WTC11 (cell line): ENCODE results near the gene MAN2B2. TPM values are rescaled to one million over a fixed set of nuclear protein-coding genes. Genes with fewer than 3 reads are reported as not detected.
A peak's percentile ranks its signal among the peaks of the same experiment; 100 is the strongest.

Source experiments
- ATAC-seq: fragments of 200-7000 bp; cut with Tn5 transposase; 2 replicates; pipeline ENCODE4 v1.10.0; 2021; ENCODE audit warnings: mild to moderate bottlenecking, moderate library complexity
- CTCF ChIA-PET: fragments of 300-600 bp; sonication (Branson Sonifier 250); formaldehyde crosslinking; loops from one replicate; lab custom pipeline; 2021; ENCODE audit warnings: antibody characterized with exemption; lab: Charles Lee
- POLR2A ChIA-PET: fragments of 350-600 bp; sonication (Branson Sonifier 250); formaldehyde crosslinking; loops from one replicate; lab custom pipeline; 2021; ENCODE audit warnings: antibody characterized with exemption; lab: Charles Lee
- DNase-seq: peaks from one replicate; pipeline ENCODE4 v3.0.0; 2021; ENCODE audit warnings: low spot score
- H3K27ac Mint-ChIP-seq: 2 replicates; pipeline ENCODE4 v1.8.0; 2021; ENCODE audit warnings: mixed read lengths
- H3K27me3 Mint-ChIP-seq: 2 replicates; pipeline ENCODE4 v1.8.0; 2021; ENCODE audit warnings: low read depth, mild to moderate bottlenecking, moderate library complexity, mixed read lengths
- H3K36me3 Mint-ChIP-seq: 2 replicates; pipeline ENCODE4 v1.8.0; 2021; ENCODE audit warnings: mixed read lengths
- H3K4me1 Mint-ChIP-seq: 2 replicates; pipeline ENCODE4 v1.8.0; 2022; ENCODE audit warnings: mixed read lengths
- H3K4me3 Mint-ChIP-seq: 2 replicates; pipeline ENCODE4 v1.8.0; 2021; ENCODE audit warnings: mild to moderate bottlenecking, moderate library complexity, mixed read lengths
- H3K9me3 Mint-ChIP-seq: 2 replicates; pipeline ENCODE4 v1.8.0; 2021; ENCODE audit warnings: mixed read lengths
- CDX4 ChIP-seq: fragments of 250-450 bp; sonication (Bioruptor Pico); IDR thresholded peaks from 2 replicates; pipeline ENCODE4 v1.9.0; 2021; ENCODE audit warnings: moderate library complexity, mild to moderate bottlenecking, inconsistent platforms, borderline replicate concordance
- CTCF ChIP-seq: fragments of 200-600 bp; IDR thresholded peaks from 2 replicates; pipeline ENCODE4 v1.8.0; 2022; ENCODE audit warnings: antibody characterized with exemption
- GABPB1 ChIP-seq: sonication (generic); formaldehyde crosslinking; IDR thresholded peaks from 2 replicates; pipeline ENCODE4 v1.8.1; 2023; ENCODE audit warnings: mild to moderate bottlenecking, missing genetic modification reagents
- GRHL2 ChIP-seq: fragments of 250-450 bp; sonication (Bioruptor Pico); IDR thresholded peaks from 2 replicates; pipeline ENCODE4 v1.8.0; 2022; ENCODE audit warnings: mild to moderate bottlenecking, moderate library complexity; ENCODE audit not compliant: insufficient replicate concordance, severe bottlenecking
- KAT7 ChIP-seq: sonication (generic); formaldehyde crosslinking; IDR thresholded peaks from 2 replicates; pipeline ENCODE4 v1.8.1; 2023; ENCODE audit warnings: missing genetic modification reagents, mild to moderate bottlenecking, borderline replicate concordance
- MYBL2 ChIP-seq: sonication (generic); formaldehyde crosslinking; IDR thresholded peaks from 2 replicates; pipeline ENCODE4 v1.8.1; 2023; ENCODE audit warnings: mild to moderate bottlenecking, moderate library complexity, missing genetic modification reagents
- NFATC4 ChIP-seq: fragments of 250-450 bp; sonication (Bioruptor Pico); IDR thresholded peaks from 2 replicates; pipeline ENCODE4 v1.9.0; 2021; ENCODE audit warnings: mild to moderate bottlenecking
- NR1H2 ChIP-seq: sonication (generic); formaldehyde crosslinking; IDR thresholded peaks from 2 replicates; pipeline ENCODE4 v1.9.0; 2021; ENCODE audit warnings: mild to moderate bottlenecking, moderate library complexity, missing genetic modification reagents
- PRRX2 ChIP-seq: fragments of 250-450 bp; sonication (Bioruptor Pico); IDR thresholded peaks from 2 replicates; pipeline ENCODE4 v1.8.0; 2021; ENCODE audit warnings: mild to moderate bottlenecking
- RELA ChIP-seq: sonication (generic); formaldehyde crosslinking; IDR thresholded peaks from 2 replicates; pipeline ENCODE4 v1.8.1; 2022; ENCODE audit warnings: missing genetic modification reagents, mild to moderate bottlenecking, borderline replicate concordance
- TCF7 ChIP-seq: sonication (generic); formaldehyde crosslinking; IDR thresholded peaks from 2 replicates; pipeline ENCODE4 v1.8.0; 2022; ENCODE audit warnings: mild to moderate bottlenecking, low read depth, missing genetic modification reagents, moderate library complexity
- TP53 ChIP-seq: sonication (generic); formaldehyde crosslinking; IDR thresholded peaks from 2 replicates; pipeline ENCODE4 v1.8.1; 2023; ENCODE audit warnings: mild to moderate bottlenecking, missing genetic modification reagents
- ZNF121 ChIP-seq: sonication (generic); formaldehyde crosslinking; IDR thresholded peaks from 2 replicates; pipeline ENCODE4 v1.8.0; 2023; ENCODE audit warnings: missing genetic modification reagents
- ZNF138 ChIP-seq: sonication (generic); formaldehyde crosslinking; conservative IDR thresholded peaks from 2 replicates; pipeline ENCODE4 v1.8.1; 2022; ENCODE audit warnings: mild to moderate bottlenecking, moderate library complexity, missing genetic modification reagents
- ZNF317 ChIP-seq: sonication (generic); formaldehyde crosslinking; IDR thresholded peaks from 2 replicates; pipeline ENCODE4 v1.8.1; 2023; ENCODE audit warnings: low read depth, mild to moderate bottlenecking, moderate library complexity, missing genetic modification reagents, borderline replicate concordance
- total RNA-seq: library from RNA; stranded (reverse); gene quantifications from 3 replicates; pipeline ENCODE4 v1.2.3, GENCODE V29; 2021
- TF ChIP-seq, protein P1 (sequence below): sonication (generic); formaldehyde crosslinking; IDR thresholded peaks from 2 replicates; pipeline ENCODE4 v1.8.1; 2023; ENCODE audit warnings: mild to moderate bottlenecking, missing genetic modification reagents, moderate library complexity
- TF ChIP-seq, protein P2 (sequence below): fragments of 250-450 bp; sonication (Bioruptor Pico); IDR thresholded peaks from 2 replicates; pipeline ENCODE4 v1.9.0; 2021; ENCODE audit warnings: mild to moderate bottlenecking
- TF ChIP-seq, protein P3 (sequence below): fragments of 250-450 bp; sonication (Bioruptor Pico); conservative IDR thresholded peaks from 2 replicates; pipeline ENCODE4 v1.9.0; 2021; ENCODE audit warnings: mild to moderate bottlenecking
- TF ChIP-seq, protein P4 (sequence below): sonication (generic); formaldehyde crosslinking; IDR thresholded peaks from 2 replicates; pipeline ENCODE4 v1.8.1; 2022; ENCODE audit warnings: mild to moderate bottlenecking, missing genetic modification reagents, moderate library complexity, borderline replicate concordance

MAN2B2 gene
- total RNA-seq, 1 experiment from 2014 or later, result 6.3 TPM

GRCh38 chr4:6573986-6574746 is 823 bp upstream of the MAN2B2 start:
- Mint-ChIP-seq H3K36me3 (peaks cover 6% of the 10 kb centered on the region), H3K9me3 (no peaks in the 10 kb centered on the region), H3K27me3 (peaks cover 48% of the 10 kb centered on the region), H3K4me1 (no peaks in the 10 kb centered on the region; the same call in 1 of the 2 replicates), H3K27ac (0 out of 2 replicates have a peak overlapping the region, but pooled peaks have one; percentile 8), H3K4me3 (peak overlapping the region; percentile 78)
- ATAC-seq (no peak), DNase-seq (no peak)
- ChIA-PET CTCF (interaction anchor here (0.6 to 1.9 kb wide), 27 partner anchors 8 to 1784 kb away, joined by 3 to 12 read pairs (median 4); a partner anchor contains a TSS), POLR2A (interaction anchor here (0.7 to 1.6 kb wide), 3 partner anchors 90 to 189 kb away, joined by 3 read pairs; no protein-coding TSS in a partner anchor)
- no peak for TF ChIP-seq NR1H2 (CRISPR knock-in tag)
- TF ChIP-seq MYBL2, result no peak
- TF ChIP-seq, protein P1, sequence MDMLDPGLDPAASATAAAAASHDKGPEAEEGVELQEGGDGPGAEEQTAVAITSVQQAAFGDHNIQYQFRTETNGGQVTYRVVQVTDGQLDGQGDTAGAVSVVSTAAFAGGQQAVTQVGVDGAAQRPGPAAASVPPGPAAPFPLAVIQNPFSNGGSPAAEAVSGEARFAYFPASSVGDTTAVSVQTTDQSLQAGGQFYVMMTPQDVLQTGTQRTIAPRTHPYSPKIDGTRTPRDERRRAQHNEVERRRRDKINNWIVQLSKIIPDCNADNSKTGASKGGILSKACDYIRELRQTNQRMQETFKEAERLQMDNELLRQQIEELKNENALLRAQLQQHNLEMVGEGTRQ (CRISPR knock-in tag), result no peak
- TF ChIP-seq NFATC4 (CRISPR knock-in tag), result no peak
- no peak for TF ChIP-seq ZNF138
- TF ChIP-seq, protein P2, sequence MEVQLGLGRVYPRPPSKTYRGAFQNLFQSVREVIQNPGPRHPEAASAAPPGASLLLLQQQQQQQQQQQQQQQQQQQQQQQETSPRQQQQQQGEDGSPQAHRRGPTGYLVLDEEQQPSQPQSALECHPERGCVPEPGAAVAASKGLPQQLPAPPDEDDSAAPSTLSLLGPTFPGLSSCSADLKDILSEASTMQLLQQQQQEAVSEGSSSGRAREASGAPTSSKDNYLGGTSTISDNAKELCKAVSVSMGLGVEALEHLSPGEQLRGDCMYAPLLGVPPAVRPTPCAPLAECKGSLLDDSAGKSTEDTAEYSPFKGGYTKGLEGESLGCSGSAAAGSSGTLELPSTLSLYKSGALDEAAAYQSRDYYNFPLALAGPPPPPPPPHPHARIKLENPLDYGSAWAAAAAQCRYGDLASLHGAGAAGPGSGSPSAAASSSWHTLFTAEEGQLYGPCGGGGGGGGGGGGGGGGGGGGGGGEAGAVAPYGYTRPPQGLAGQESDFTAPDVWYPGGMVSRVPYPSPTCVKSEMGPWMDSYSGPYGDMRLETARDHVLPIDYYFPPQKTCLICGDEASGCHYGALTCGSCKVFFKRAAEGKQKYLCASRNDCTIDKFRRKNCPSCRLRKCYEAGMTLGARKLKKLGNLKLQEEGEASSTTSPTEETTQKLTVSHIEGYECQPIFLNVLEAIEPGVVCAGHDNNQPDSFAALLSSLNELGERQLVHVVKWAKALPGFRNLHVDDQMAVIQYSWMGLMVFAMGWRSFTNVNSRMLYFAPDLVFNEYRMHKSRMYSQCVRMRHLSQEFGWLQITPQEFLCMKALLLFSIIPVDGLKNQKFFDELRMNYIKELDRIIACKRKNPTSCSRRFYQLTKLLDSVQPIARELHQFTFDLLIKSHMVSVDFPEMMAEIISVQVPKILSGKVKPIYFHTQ, result no peak
- no peak for TF ChIP-seq GRHL2 (CRISPR knock-in tag)
- TF ChIP-seq PRRX2 (CRISPR knock-in tag), result no peak
- TF ChIP-seq ZNF317 (CRISPR knock-in tag), result no peak
- TF ChIP-seq KAT7 (CRISPR knock-in tag), result no peak
- TF ChIP-seq, protein P3, sequence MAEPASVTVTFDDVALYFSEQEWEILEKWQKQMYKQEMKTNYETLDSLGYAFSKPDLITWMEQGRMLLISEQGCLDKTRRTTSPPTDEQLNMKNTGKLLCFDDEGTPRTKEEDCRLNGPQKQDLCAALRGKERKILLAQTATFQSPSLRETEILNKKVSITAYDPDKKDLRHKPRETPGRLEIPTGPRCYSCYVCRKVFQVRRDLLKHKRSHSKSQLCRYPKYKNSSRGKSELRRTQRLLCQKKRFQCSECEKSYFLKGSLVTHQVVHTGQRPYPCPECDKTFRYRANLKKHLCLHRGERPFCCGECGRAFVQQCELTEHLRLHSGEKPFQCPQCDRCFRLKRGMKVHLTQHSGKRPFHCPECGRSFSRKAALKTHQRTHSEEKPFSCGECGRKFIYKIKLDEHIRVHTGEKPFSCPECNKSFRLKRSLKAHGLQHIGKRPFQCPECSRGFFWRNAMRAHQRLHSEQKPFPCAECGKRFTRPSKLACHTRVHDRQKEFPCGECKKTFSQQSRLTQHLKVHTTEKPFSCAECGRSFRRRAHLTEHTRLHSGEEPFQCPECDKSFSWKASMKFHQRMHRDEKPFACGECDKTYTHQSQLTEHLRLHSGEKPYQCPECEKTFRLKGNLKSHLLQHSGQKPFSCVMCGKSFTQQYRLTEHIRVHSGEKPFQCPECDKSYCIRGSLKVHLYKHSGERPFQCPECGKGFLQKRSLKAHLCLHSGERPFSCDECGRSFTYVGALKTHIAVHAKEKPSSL (CRISPR knock-in tag), result no peak
- no peak for TF ChIP-seq ZNF121
- no peak for TF ChIP-seq GABPB1
- TF ChIP-seq, protein P4, sequence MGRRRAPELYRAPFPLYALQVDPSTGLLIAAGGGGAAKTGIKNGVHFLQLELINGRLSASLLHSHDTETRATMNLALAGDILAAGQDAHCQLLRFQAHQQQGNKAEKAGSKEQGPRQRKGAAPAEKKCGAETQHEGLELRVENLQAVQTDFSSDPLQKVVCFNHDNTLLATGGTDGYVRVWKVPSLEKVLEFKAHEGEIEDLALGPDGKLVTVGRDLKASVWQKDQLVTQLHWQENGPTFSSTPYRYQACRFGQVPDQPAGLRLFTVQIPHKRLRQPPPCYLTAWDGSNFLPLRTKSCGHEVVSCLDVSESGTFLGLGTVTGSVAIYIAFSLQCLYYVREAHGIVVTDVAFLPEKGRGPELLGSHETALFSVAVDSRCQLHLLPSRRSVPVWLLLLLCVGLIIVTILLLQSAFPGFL, result no peak
- TF ChIP-seq CDX4 (CRISPR knock-in tag), result no peak
- no peak for TF ChIP-seq RELA (CRISPR knock-in tag)
- no peak for TF ChIP-seq TP53 (CRISPR knock-in tag)
- no peak for TF ChIP-seq CTCF
- TF ChIP-seq TCF7, result no peak
